ENCODE data around the gene IQGAP2. TPM values are rescaled to one million over a fixed set of nuclear protein-coding genes. Genes with fewer than 3 reads are reported as not detected.

IQGAP2 gene
- total and polyA plus RNA-seq, 2 donors (not counting 1 experiment from before 2014, with no cell fraction given) = 8.1 to 15.0 TPM

GRCh38 chr5:76681287-76681686, 278.2 kb downstream of the IQGAP2 start:
- H2AFZ ChIP-seq (ENCODE audit: insufficient read depth, low read depth, low read length, poor library complexity, severe bottlenecking) = no peak overlapping the region
- no peak overlapping the region for H3K27ac ChIP-seq (ENCODE audit: low read length in 2 of 2)
- intact Hi-C loops (cut with micrococcal nuclease) = no loop called here
- H4K20me1 ChIP-seq (ENCODE audit: control insufficient read depth, insufficient read depth, low read length, poor library complexity, severe bottlenecking) = no peaks in the 10 kb centered on the region
- no peak overlapping the region for H3K4me2 ChIP-seq (replicated peaks; ENCODE audit: low read depth, low read length, poor library complexity, severe bottlenecking)
- no peaks in the 10 kb centered on the region for H3K79me2 ChIP-seq (ENCODE audit: control insufficient read depth, insufficient read depth, low read length)
- H3K9me3 Mint-ChIP-seq (ENCODE audit: insufficient read depth) = no peaks in the 10 kb centered on the region
- DNase-seq (no peak), ATAC-seq (ENCODE audit: low read depth) (no peak)
- no peaks in the 10 kb centered on the region for H3K27me3 ChIP-seq (replicated peaks in 1 of 4; ENCODE audit: control extremely low read depth in 1 of 4, control insufficient read depth in 3 of 4, insufficient read depth in 4 of 4, low read length in 3 of 4)
- no peak overlapping the region for H3K4me3 ChIP-seq (ENCODE audit: control extremely low read depth in 1 of 5, extremely low read depth in 1 of 5, insufficient read depth in 1 of 5, low read depth in 2 of 5, low read length in 4 of 5)
- no CpG with 5 or more reads among the region's 4 CpGs for WGBS (ENCODE audit: insufficient coverage)
- no peak overlapping the region for H3K27ac Mint-ChIP-seq
- no peak overlapping the region for H3K4me3 Mint-ChIP-seq
- no peak overlapping the region for H3K9ac ChIP-seq (ENCODE audit: low read length)
- H3K4me1 ChIP-seq (ENCODE audit: control insufficient read depth in 2 of 2, insufficient read depth in 2 of 2, low read length in 2 of 2) = peaks cover 3 to 8% of the 10 kb centered on the region in 2 donors
- peaks cover 12% of the 10 kb centered on the region for H3K4me1 Mint-ChIP-seq
- H3K9me3 ChIP-seq (ENCODE audit: control extremely low read depth in 1 of 3, control insufficient read depth in 2 of 3, insufficient read depth in 1 of 3, low read length in 2 of 3) = no peaks in the 10 kb centered on the region
- ChIA-PET CTCF (no interaction called here), POLR2A (no interaction called here)
- peaks cover 3 to 7% of the 10 kb centered on the region in 2 experiments for H3K36me3 ChIP-seq (replicated peaks in 1 of 2; ENCODE audit: control extremely low read depth in 1 of 2, control insufficient read depth in 1 of 2, extremely low read depth in 1 of 2, insufficient read depth in 2 of 2, low read length in 1 of 2)
- TF ChIP-seq CTCF (IDR thresholded peaks at IDR 0.05) (no peak), EZH2 (IDR thresholded peaks at IDR 0.05; ENCODE audit: borderline replicate concordance, insufficient read depth, low read depth, low read length, poor library complexity, severe bottlenecking) (no peak)
- peaks cover 2% of the 10 kb centered on the region for H3K27me3 Mint-ChIP-seq

DNA sequence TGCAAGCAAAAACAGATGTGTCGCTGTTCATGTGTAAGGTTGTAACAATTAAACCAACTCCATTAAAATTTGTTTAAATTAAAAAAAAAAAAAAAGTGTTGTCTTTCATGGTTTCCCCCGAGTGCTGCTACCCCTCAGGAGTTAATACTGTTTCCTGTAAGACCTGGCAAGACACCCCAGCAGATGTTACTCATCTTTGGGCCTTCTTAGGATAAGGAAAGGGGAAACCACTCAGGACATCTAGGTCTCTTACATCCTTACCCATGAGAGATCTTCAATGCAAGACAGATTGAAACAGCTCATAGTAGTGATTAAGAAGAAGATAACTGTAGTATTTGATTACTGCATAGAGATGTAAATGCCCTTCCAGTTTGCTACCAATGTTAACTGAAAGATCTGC, 279.3 kb downstream of the IQGAP2 start:
- Histone ChIP-seq H3K4me1 (ENCODE audit: control insufficient read depth in 2 of 2, insufficient read depth in 2 of 2, low read length in 2 of 2) (peaks cover 3 to 8% of the 10 kb centered on the region in 2 donors), H3K27me3 (replicated peaks in 1 of 4; ENCODE audit: control extremely low read depth in 1 of 4, control insufficient read depth in 3 of 4, insufficient read depth in 4 of 4, low read length in 3 of 4) (no peaks in the 10 kb centered on the region), H3K27ac (ENCODE audit: low read length in 2 of 2) (no peak overlapping the region), H3K9me3 (ENCODE audit: control extremely low read depth in 1 of 3, control insufficient read depth in 2 of 3, insufficient read depth in 1 of 3, low read length in 2 of 3) (no peaks in the 10 kb centered on the region), H4K20me1 (ENCODE audit: control insufficient read depth, insufficient read depth, low read length, poor library complexity, severe bottlenecking) (no peaks in the 10 kb centered on the region), H3K9ac (ENCODE audit: low read length) (no peak overlapping the region), H3K4me2 (replicated peaks; ENCODE audit: low read depth, low read length, poor library complexity, severe bottlenecking) (no peak overlapping the region), H2AFZ (ENCODE audit: insufficient read depth, low read depth, low read length, poor library complexity, severe bottlenecking) (no peak overlapping the region), H3K36me3 (replicated peaks in 1 of 2; ENCODE audit: control extremely low read depth in 1 of 2, control insufficient read depth in 1 of 2, extremely low read depth in 1 of 2, insufficient read depth in 2 of 2, low read length in 1 of 2) (peaks cover 0 to 12% of the 10 kb centered on the region in 2 experiments), H3K79me2 (ENCODE audit: control insufficient read depth, insufficient read depth, low read length) (no peaks in the 10 kb centered on the region), H3K4me3 (ENCODE audit: control extremely low read depth in 1 of 5, extremely low read depth in 1 of 5, insufficient read depth in 1 of 5, low read depth in 2 of 5, low read length in 4 of 5) (no peak overlapping the region)
- TF ChIP-seq CTCF (IDR thresholded peaks at IDR 0.05) (no peak), EZH2 (IDR thresholded peaks at IDR 0.05; ENCODE audit: borderline replicate concordance, insufficient read depth, low read depth, low read length, poor library complexity, severe bottlenecking) (no peak)
- Mint-ChIP-seq H3K9me3 (ENCODE audit: insufficient read depth) (no peaks in the 10 kb centered on the region), H3K4me1 (peaks cover 12% of the 10 kb centered on the region), H3K4me3 (no peak overlapping the region), H3K27ac (no peak overlapping the region), H3K27me3 (peaks cover 2% of the 10 kb centered on the region)
- no peak for ATAC-seq (ENCODE audit: low read depth)
- POLR2A ChIA-PET = no interaction called here
- CTCF ChIA-PET = no interaction called here
- intact Hi-C loops (cut with micrococcal nuclease) = no loop called here
- WGBS (ENCODE audit: insufficient coverage) = no CpG with 5 or more reads among the region's 2 CpGs
- DNase-seq = no peak
